HG03565 (cell line): Measurements from ENCODE around the gene UTS2.

Experiments used
- ATAC-seq: cut with Tn5 transposase; IDR thresholded peaks from one replicate; pipeline ENCODE4 v1.9.1; 2021; ENCODE audit warnings: mild to moderate bottlenecking, moderate library complexity; ENCODE audit not compliant: unreplicated experiment

UTS2 gene

DNA sequence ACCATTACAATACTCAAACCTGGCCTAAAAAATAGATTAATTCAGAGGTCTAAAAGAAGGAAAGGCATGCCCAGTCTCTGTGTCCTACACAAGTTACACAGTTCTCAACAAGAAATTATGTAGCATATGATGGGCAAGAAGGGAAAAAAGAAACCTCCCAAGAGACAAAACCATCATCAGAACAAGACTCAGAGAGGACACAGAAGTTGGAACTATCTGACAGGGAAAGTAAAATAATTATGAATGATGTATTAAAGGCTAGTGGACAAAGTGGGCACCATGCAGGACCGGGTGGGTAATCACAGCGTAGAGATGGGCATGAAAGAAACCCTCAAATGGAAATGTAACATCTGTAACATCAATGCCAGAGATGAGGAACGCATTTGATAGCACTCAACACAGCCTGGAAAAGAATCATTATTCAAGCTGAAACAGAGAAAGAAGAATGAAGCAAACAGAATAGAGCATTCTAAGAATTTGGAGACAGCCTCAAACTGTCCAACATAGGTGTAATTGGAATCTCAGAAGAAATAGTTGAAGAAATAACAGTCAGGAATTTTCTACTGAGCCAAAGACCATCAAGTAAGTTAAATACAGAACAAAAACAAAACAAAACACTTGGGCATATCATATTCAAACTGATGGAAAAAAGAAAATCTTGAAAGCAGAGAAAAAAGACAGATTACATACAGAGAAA is 39.0 kb downstream of the UTS2 start:
- no peak for ATAC-seq

DNA sequence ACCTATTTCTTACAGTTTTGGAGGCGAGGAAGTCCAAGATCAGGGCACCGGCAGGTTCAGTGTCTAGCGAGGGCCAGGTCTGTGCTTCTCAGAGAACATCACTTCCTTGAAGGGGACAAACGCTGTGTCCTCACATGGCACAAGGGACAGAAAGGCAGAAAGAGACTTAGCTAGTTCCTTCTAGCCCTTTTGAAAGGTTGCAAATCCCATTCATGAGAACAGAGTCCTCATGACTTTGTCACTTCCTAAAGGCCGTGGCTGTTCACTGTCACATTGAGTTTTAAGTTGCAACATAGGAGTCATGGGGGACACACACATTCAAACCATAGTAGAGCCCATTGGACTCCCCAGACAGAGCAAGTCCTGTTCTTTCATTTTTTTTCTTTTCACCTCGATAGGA is 41.4 kb downstream of the UTS2 start:
- no peak for ATAC-seq

- ATAC-seq = no peak
These were observed 42.5 kb downstream of the UTS2 start for GRCh38 chr1:7810395-7810794.

- no peak for ATAC-seq
These were observed 43.1 kb downstream of the UTS2 start for GRCh38 chr1:7809742-7810141.

GRCh38 chr1:7808253-7808844 is 44.5 kb downstream of the UTS2 start:
- no peak for ATAC-seq

- no peak for ATAC-seq
These were observed 47.4 kb downstream of the UTS2 start for GRCh38 chr1:7805460-7805859.
